Frontal cortex (tissue), 4 donors: Measurements from ENCODE around the gene STAU1. TPM values are rescaled to one million over a fixed set of nuclear protein-coding genes. Genes with fewer than 3 reads are reported as not detected.
"Not testable (repeated sequence)": the region's sequence is repeated elsewhere in the genome, so short reads cannot be mapped to it uniquely, and the experiment has no call there.

Experiments used
- DNase-seq, 2 donors: peaks; one replicate each; pipeline ENCODE4 v3.0.0; 2012; ENCODE audit warnings: low spot score in 2 of 2
- FAIRE-seq: peaks from 2 replicates; lab custom pipeline; 2012; peaks lifted over from hg19 to GRCh38; lab: Jason Lieb, UNC
- total RNA-seq: library from RNA; depleted of rRNA; stranded (reverse); fragments of >200 nt; gene quantifications from one replicate; pipeline ENCODE4 v1.2.3, GENCODE V29; 2014
- donor health status: control.
- donor health status: control.
- donor health status: control.

Gene STAU1
- total RNA-seq, 1 donor from 2014 or later = 46.5 TPM

DNA sequence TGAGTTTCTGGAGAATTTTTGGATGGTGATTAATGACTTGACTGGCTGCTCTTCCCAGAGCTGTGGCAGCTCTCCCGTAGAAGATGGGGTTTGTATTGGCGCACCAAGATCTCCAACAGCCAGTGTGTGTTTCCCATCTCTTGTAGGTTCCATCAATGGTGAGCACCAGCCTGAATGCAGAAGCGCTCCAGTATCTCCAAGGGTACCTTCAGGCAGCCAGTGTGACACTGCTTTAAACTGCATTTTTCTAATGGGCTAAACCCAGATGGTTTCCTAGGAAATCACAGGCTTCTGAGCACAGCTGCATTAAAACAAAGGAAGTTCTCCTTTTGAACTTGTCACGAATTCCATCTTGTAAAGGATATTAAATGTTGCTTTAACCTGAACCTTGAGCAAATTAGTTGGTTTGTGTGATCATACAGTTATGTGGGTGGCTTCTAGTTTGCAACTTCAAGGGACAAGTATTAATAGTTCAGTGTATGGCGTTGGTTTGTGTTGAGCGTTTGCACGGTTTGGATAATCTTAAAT is 91.9 kb downstream of the STAU1 start:
- FAIRE-seq = no peak

DNA sequence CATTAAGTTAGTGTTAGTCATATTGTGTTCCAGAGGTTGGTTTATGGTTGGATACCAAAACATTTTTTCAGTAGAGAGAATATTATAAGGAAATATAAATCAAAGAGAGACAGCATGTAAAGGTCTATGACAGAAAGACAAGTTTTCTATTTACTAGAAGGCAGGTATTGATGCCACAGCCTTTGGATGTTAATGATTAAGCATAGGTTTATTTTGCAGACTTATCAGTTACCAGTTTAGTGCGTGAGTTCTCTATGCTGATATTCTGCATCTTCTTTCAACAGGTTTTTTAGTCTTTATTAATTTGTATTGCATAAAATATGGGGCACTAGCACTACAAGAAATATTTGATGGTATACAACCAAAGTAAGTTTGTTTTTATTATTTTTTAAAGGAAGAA is 96.4 kb downstream of the STAU1 start:
- FAIRE-seq (no peak), DNase-seq (no peak)

More for the DNA sequence above, 91.9 kb downstream of the STAU1 start:
- no peak for DNase-seq

- FAIRE-seq (no peak), DNase-seq (no peak)
These were observed 97.0 kb downstream of the STAU1 start for GRCh38 chr20:49091104-49091503.

GRCh38 chr20:49082295-49082694 is 105.8 kb downstream of the STAU1 start:
- DNase-seq, FAIRE-seq: not testable (repeated sequence)

- no peak for FAIRE-seq
- no peak for DNase-seq
These were observed 109.8 kb downstream of the STAU1 start for GRCh38 chr20:49078310-49078709.

DNA sequence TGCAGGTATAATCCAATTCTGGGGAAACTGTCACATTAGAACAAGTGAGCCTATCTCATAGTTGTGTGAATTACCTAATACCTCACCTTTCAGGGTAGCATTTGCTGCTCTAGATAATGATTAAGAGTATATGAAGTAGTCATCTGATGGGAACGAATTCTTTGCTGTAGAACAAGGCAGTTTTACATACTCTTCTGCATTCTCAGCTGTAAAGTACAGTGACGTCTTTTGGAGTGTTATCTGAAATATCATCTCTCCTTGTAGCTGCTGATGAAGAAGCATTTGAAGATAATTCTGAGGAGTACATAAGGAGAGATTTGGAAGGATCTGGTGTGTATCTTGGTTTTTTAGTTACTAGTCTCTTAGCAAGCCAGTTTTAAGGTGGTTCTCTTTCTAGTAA is 113.6 kb downstream of the STAU1 start:
- no peak for FAIRE-seq
- no peak for DNase-seq

Other genes starting within 250 kb of the STAU1 start
- 172 TPM for gene CSE1L, start 142.0 kb downstream of the STAU1 start, total RNA-seq
- gene DDX27, start 31.1 kb upstream of the STAU1 start, total RNA-seq = 19.6 TPM
- 13.0 TPM for gene ZNFX1, start 89.7 kb upstream of the STAU1 start, total RNA-seq